ENCODE measurements around the gene KIF3B. TPM values are rescaled to one million over a fixed set of nuclear protein-coding genes. Genes with fewer than 3 reads are reported as not detected.

KIF3B gene
- total RNA-seq, 1 experiment from 2014 or later, result 52.3 TPM

DNA sequence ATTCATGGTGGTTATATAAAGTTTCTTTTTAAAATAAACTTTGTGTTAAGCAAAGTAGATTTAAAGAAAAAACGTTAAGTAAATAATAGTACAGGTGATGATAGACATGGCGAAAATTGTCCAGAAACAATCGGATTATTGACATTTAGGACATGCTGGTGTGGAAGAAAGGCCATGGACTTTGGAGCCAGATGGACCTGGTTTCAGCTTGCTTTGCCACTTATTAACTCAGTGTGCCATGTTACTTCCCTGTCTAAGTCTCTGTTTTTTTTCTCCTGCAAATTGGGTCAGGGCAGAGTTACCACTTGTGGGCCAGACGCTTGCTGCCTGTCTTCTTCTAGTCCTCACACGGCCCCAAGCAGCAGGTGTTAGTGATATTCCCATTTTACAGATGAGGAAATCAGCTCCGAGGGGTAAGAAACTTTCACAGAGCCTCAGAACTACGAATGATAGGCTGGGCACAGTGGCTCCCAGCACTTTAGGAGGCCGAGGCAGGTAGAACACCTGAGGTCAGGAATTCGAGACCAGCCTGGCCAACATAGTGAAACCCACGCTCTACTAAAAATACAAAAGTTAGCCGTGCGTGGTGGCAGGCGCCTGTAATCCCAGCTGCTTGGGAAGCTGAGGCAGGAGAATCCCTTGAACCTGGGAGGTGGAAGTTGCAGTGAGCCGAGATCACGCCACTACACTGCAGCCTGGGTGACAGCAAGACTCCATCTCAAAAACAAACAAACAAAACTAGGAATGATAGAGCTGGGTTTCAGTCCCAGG, 12.4 kb downstream of the KIF3B start:
- TF ChIP-seq, protein P1, sequence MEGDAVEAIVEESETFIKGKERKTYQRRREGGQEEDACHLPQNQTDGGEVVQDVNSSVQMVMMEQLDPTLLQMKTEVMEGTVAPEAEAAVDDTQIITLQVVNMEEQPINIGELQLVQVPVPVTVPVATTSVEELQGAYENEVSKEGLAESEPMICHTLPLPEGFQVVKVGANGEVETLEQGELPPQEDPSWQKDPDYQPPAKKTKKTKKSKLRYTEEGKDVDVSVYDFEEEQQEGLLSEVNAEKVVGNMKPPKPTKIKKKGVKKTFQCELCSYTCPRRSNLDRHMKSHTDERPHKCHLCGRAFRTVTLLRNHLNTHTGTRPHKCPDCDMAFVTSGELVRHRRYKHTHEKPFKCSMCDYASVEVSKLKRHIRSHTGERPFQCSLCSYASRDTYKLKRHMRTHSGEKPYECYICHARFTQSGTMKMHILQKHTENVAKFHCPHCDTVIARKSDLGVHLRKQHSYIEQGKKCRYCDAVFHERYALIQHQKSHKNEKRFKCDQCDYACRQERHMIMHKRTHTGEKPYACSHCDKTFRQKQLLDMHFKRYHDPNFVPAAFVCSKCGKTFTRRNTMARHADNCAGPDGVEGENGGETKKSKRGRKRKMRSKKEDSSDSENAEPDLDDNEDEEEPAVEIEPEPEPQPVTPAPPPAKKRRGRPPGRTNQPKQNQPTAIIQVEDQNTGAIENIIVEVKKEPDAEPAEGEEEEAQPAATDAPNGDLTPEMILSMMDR (conservative IDR thresholded peaks at IDR 0.05), result no peak
- no peak for TF ChIP-seq EZH2 (IDR thresholded peaks at IDR 0.05; ENCODE audit: low read depth)
- no TSS peak for BruUV-seq (replicated peaks)
- intact Hi-C loops (cut with micrococcal nuclease; ENCODE audit: unreplicated experiment), result no loop called here

GRCh38 chr20:32291166-32291565, 13.7 kb downstream of the KIF3B start:
- no peaks in the 10 kb centered on the region for H3K36me3 ChIP-seq (ENCODE audit: low read depth)
- BruUV-seq (replicated peaks), result no TSS peak
- TF ChIP-seq, protein P1 (conservative IDR thresholded peaks at IDR 0.05), result no peak
- peaks cover 12% of the 10 kb centered on the region for H4K20me1 ChIP-seq (ENCODE audit: insufficient read depth)
- H3F3A ChIP-seq (ENCODE audit: insufficient read depth, low read depth), result no peaks in the 10 kb centered on the region; the same call in 1 of the 2 replicates
- ChIA-PET CTCF (no interaction called here), POLR2A (ENCODE audit: unreplicated experiment) (interaction anchor here (0.7 kb wide), 1 partner anchor 66 kb away, joined by 10 read pairs; no protein-coding TSS in a partner anchor)
- H3K9me3 ChIP-seq (ENCODE audit: insufficient read depth, low read depth), result no peaks in the 10 kb centered on the region
- H3K4me1 ChIP-seq (replicated peaks; ENCODE audit: insufficient read depth), result no peaks in the 10 kb centered on the region
- no peaks in the 10 kb centered on the region for H3K27me3 ChIP-seq (ENCODE audit: insufficient read depth, low read depth)
- no peak overlapping the region for H3K27ac ChIP-seq
- DNase-seq, result no peak
- no peak overlapping the region for H2AFZ ChIP-seq
- peaks cover 13% of the 10 kb centered on the region for H3K79me2 ChIP-seq (ENCODE audit: low read depth)
- H3K4me3 ChIP-seq, result no peak overlapping the region
- intact Hi-C loops (cut with micrococcal nuclease; ENCODE audit: unreplicated experiment), result no loop called here
- no peaks in the 10 kb centered on the region for H3K9me2 ChIP-seq (ENCODE audit: insufficient read depth)
- no peak overlapping the region for H3K4me2 ChIP-seq

More for the DNA sequence above, 12.4 kb downstream of the KIF3B start:
- ChIA-PET CTCF (no interaction called here), POLR2A (ENCODE audit: unreplicated experiment) (no interaction called here)
- no peak overlapping the region for H3K27ac ChIP-seq
- H3K4me3 ChIP-seq, result no peak overlapping the region
- H3F3A ChIP-seq (ENCODE audit: insufficient read depth, low read depth), result peaks cover 5% of the 10 kb centered on the region; the same call in 1 of the 2 replicates
- no peak for DNase-seq
- no peaks in the 10 kb centered on the region for H3K27me3 ChIP-seq (ENCODE audit: insufficient read depth, low read depth)
- H3K4me2 ChIP-seq, result no peak overlapping the region
- H3K79me2 ChIP-seq (ENCODE audit: low read depth), result peaks cover 12% of the 10 kb centered on the region
- H2AFZ ChIP-seq, result no peak overlapping the region
- no peaks in the 10 kb centered on the region for H3K4me1 ChIP-seq (replicated peaks; ENCODE audit: insufficient read depth)
- H3K9me3 ChIP-seq (ENCODE audit: insufficient read depth, low read depth), result no peaks in the 10 kb centered on the region
- H4K20me1 ChIP-seq (ENCODE audit: insufficient read depth), result peaks cover 12% of the 10 kb centered on the region
- no peaks in the 10 kb centered on the region for H3K9me2 ChIP-seq (ENCODE audit: insufficient read depth)
- H3K36me3 ChIP-seq (ENCODE audit: low read depth), result no peaks in the 10 kb centered on the region

- peaks cover 17% of the 10 kb centered on the region for H4K20me1 ChIP-seq (ENCODE audit: insufficient read depth)
- POLR2A ChIA-PET (ENCODE audit: unreplicated experiment), result no interaction called here
- H3K4me3 ChIP-seq, result no peak overlapping the region
- no peaks in the 10 kb centered on the region for H3K4me1 ChIP-seq (replicated peaks; ENCODE audit: insufficient read depth)
- H3K36me3 ChIP-seq (ENCODE audit: low read depth), result no peaks in the 10 kb centered on the region
- intact Hi-C loops (cut with micrococcal nuclease; ENCODE audit: unreplicated experiment), result no loop called here
- TF ChIP-seq, protein P1 (conservative IDR thresholded peaks at IDR 0.05), result no peak
- TF ChIP-seq EZH2 (IDR thresholded peaks at IDR 0.05; ENCODE audit: low read depth), result no peak
- H3F3A ChIP-seq (ENCODE audit: insufficient read depth, low read depth), result no peaks in the 10 kb centered on the region; the same call in 1 of the 2 replicates
- H3K27ac ChIP-seq, result no peak overlapping the region
- CTCF ChIA-PET, result no interaction called here
- no peak for DNase-seq
- H3K9me2 ChIP-seq (ENCODE audit: insufficient read depth), result no peaks in the 10 kb centered on the region
- no peaks in the 10 kb centered on the region for H3K27me3 ChIP-seq (ENCODE audit: insufficient read depth, low read depth)
- H3K4me2 ChIP-seq, result no peak overlapping the region
- H3K79me2 ChIP-seq (ENCODE audit: low read depth), result peaks cover 17% of the 10 kb centered on the region
- no TSS peak for BruUV-seq (replicated peaks)
- H3K9me3 ChIP-seq (ENCODE audit: insufficient read depth, low read depth), result no peaks in the 10 kb centered on the region
- no peak overlapping the region for H2AFZ ChIP-seq
These were observed 15.1 kb downstream of the KIF3B start for GRCh38 chr20:32292548-32292947.
